Mammary epithelial cell (primary cell): ENCODE results near the gene PRKN.

ENCODE experiments used
- EZH2 ChIP-seq: IDR thresholded peaks from 2 replicates; pipeline ENCODE4 v1.6.1; 2012; ENCODE audit warnings: low read length, inconsistent platforms, borderline replicate concordance
- TF ChIP-seq, protein P1 (sequence below), 2 donors: IDR thresholded peaks in 1 of 2; conservative IDR thresholded peaks in 1 of 2; 2 replicates each; pipeline ENCODE4 v1.5.1; 2011 to 2012; ENCODE audit warnings: inconsistent platforms in 2 of 2, low read length in 2 of 2, mild to moderate bottlenecking in 2 of 2, control low read depth in 1 of 2, low read depth in 1 of 2; ENCODE audit not compliant: insufficient read depth in 1 of 2; ENCODE audit errors: extremely low read depth in 1 of 2

DNA sequence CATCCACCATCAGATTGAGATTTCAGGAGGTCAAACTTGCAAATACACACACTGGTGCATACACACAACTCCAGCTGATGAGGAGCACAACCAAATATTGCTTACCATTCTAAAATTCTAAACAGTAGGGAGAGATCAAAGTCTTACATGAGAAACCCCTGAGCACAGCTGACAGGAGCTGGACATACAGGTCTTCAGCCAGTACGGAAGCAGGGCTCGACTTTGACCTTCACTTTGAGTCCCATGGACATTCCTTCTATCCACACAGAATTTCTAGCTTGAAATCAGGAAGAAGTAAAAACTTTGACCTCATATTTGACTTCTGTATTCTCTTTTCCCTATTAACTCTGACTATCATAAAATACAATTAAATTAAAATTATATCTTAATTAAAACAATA, 90.2 kb downstream of the PRKN start:
- TF ChIP-seq, protein P1, sequence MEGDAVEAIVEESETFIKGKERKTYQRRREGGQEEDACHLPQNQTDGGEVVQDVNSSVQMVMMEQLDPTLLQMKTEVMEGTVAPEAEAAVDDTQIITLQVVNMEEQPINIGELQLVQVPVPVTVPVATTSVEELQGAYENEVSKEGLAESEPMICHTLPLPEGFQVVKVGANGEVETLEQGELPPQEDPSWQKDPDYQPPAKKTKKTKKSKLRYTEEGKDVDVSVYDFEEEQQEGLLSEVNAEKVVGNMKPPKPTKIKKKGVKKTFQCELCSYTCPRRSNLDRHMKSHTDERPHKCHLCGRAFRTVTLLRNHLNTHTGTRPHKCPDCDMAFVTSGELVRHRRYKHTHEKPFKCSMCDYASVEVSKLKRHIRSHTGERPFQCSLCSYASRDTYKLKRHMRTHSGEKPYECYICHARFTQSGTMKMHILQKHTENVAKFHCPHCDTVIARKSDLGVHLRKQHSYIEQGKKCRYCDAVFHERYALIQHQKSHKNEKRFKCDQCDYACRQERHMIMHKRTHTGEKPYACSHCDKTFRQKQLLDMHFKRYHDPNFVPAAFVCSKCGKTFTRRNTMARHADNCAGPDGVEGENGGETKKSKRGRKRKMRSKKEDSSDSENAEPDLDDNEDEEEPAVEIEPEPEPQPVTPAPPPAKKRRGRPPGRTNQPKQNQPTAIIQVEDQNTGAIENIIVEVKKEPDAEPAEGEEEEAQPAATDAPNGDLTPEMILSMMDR (conservative IDR thresholded peaks at IDR 0.05 in 1 of 2, IDR thresholded peaks at IDR 0.05 in 1 of 2; ENCODE audit: extremely low read depth in 1 of 2, insufficient read depth in 1 of 2, low read depth in 1 of 2, low read length in 2 of 2), result no peak
- no peak for TF ChIP-seq EZH2
